ENCODE data around the gene MEI1. TPM values are rescaled to one million over a fixed set of nuclear protein-coding genes. Genes with fewer than 3 reads are reported as not detected.

MEI1 gene
- total RNA-seq, 1 experiment from 2014 or later, result 0.08 TPM

DNA sequence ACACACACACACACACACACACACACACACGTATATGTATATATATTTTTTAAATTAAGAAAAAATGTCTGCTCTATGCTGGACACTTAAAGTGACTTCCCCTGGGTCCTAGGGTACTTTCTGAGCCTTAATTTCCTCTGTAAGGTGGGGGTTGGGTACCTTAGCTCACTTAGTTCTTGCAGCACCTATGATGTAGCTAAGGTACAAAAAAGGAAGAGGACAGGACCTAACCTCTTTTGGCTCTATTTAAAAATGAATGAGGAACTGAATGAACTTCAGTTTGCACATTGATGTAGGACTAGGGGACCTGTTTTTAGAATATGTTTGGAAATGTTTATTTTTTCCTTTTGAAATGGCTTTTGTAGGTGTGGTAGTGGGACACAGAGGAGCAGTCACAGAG is 144.7 kb downstream of the MEI1 start:
- DNase-seq (ENCODE audit: low read depth in 1 of 2, low spot score in 2 of 2), result no peak
- no peaks in the 10 kb centered on the region for H3K4me1 ChIP-seq (replicated peaks)

DNA sequence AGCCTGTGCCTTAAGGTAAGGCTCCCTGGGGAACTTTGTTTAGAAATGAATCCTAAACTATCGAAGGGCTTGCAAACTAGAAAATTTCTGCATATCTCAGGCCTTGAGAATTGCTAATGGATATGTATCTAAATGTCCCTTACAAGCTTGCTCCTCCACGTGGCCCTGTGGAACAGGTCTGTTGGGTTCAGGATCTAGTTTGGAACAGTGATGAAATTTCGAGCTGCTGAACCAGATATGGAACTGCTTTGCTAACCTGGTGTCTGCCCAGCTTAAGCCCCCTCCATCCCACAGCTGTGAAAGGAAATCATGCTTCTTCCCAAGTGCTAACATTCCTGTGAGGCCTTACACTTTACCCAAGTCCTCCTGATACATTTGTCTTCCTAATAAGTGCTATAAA is 145.2 kb downstream of the MEI1 start:
- no peak overlapping the region for H3K27ac ChIP-seq
- DNase-seq (ENCODE audit: low read depth in 1 of 2, low spot score in 2 of 2), result no peak
- peaks cover 4% of the 10 kb centered on the region; the same call in 1 of the 2 replicates for H3K36me3 ChIP-seq
- no peaks in the 10 kb centered on the region for H3K27me3 ChIP-seq (replicated peaks)
- H3K4me1 ChIP-seq (replicated peaks), result no peaks in the 10 kb centered on the region
- no peaks in the 10 kb centered on the region for H3K9me3 ChIP-seq (replicated peaks)
- no peak overlapping the region for H3K4me3 ChIP-seq

More for the DNA sequence above, 144.7 kb downstream of the MEI1 start:
- Histone ChIP-seq H3K27me3 (replicated peaks) (no peaks in the 10 kb centered on the region), H3K9me3 (replicated peaks) (no peaks in the 10 kb centered on the region), H3K4me3 (no peak overlapping the region), H3K27ac (no peak overlapping the region), H3K36me3 (peaks cover 4% of the 10 kb centered on the region; the same call in 1 of the 2 replicates)

DNA sequence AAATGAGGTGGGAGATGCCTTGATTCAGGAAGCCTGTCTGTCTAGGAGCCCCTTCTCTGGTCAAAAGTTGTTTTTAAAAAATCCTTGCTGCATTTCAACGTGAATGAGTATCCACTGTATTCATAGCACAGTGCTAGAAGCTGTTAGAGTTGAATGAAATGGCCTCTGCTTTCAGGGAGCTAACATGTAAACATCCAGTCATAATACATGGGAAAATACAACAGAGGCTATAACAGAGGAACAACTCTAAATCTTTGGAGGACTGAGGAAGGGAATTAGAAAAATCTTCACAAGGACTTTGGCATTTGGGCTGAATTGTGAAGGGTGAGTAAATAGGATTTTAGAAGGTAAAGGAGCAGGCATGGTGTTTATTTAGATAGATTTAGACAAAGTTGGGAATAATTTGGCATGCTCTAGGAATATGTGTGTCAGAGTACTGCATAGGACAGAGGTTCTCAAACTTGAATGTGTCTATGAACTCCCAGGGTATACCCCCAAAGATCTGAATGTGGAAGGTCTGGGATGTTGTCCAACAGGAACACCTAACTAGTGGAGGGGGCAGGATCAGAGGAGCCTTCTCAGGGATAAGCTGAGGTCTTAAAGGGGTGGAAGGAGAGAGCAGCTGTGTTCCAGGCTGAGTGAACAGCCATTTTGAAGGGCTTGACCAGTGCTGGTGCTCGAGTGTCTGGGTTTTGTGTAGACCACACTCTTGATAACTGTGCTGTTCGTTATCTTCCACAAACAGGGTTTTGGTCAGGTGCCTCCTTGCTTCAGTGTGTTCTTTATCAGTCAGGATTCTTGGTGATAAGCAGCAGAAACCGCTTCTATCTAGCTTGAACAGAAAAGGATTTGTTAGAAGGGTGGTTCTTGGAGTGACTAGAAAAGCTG is 146.3 kb downstream of the MEI1 start:
- no peaks in the 10 kb centered on the region for H3K4me1 ChIP-seq (replicated peaks)
- H3K4me3 ChIP-seq, result no peak overlapping the region

DNA sequence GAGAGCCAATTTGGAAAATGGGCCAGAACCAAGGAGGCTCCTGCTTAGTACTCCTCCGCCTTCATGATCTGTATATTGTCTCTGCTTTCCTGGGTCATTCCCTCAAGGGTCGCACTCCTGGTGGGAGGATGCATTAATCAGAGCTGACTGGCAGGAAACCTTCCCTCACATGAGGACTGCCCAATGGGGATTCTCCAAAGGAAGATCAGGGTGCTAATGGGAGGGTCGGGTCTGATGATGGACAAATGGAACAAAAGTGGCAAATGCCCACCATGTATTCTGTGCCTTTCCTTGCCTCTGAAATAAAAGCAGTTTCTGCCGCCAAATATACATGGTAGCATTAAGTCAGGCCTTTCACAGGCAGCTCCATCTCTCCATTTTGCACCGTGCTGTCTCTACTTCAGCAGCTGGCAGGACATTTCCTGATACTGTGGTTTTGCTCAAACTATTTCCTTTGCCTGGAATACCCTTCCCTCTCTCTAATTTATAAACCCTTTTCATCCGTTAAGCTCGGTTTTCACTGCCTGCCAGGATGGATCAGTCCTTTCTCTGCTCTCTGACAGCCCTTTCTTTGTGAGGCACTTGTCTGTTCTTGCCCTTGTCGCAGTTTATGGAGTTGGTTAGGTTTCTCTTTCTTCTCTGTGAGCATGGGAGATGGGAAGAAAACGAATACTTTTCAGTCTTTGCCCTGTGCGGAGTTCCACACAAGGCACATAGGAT is 147.1 kb downstream of the MEI1 start:
- Histone ChIP-seq H3K27ac (no peak overlapping the region), H3K27me3 (replicated peaks) (no peaks in the 10 kb centered on the region), H3K36me3 (peaks cover 4% of the 10 kb centered on the region; the same call in 1 of the 2 replicates), H3K9me3 (replicated peaks) (no peaks in the 10 kb centered on the region), H3K4me1 (replicated peaks) (no peaks in the 10 kb centered on the region), H3K4me3 (no peak overlapping the region)
- DNase-seq (ENCODE audit: low read depth in 1 of 2, low spot score in 2 of 2), result no peak

More for the DNA sequence above, 146.3 kb downstream of the MEI1 start:
- no peaks in the 10 kb centered on the region for H3K27me3 ChIP-seq (replicated peaks)
- no peak overlapping the region for H3K27ac ChIP-seq
- no peak for DNase-seq (ENCODE audit: low read depth in 1 of 2, low spot score in 2 of 2)
- H3K36me3 ChIP-seq, result peaks cover 4% of the 10 kb centered on the region; the same call in 1 of the 2 replicates
- no peaks in the 10 kb centered on the region for H3K9me3 ChIP-seq (replicated peaks)

DNA sequence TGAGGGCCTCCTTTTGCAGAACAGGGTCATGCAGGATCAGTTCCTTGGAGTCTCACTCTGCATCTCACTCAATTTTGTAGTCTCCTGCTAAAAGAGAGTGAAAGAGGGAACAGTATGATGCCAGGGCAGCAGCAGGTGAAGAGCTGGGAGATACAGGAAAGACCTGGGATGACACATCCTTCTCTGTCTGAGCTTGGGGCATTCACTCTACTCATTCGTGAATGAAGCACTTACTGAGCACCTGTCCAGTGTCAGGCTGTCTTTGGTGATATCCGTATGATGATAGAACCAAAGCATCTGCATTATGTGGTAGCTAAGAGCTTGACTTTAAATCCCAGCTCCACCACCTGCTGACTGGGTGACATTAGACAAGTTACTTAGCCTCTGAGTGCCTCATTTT is 148.0 kb downstream of the MEI1 start:
- Histone ChIP-seq H3K4me1 (replicated peaks) (no peaks in the 10 kb centered on the region), H3K9me3 (replicated peaks) (no peaks in the 10 kb centered on the region), H3K27me3 (replicated peaks) (no peaks in the 10 kb centered on the region), H3K36me3 (peaks cover 4% of the 10 kb centered on the region; the same call in 1 of the 2 replicates), H3K27ac (no peak overlapping the region), H3K4me3 (no peak overlapping the region)
- DNase-seq (ENCODE audit: low read depth in 1 of 2, low spot score in 2 of 2), result no peak

DNA sequence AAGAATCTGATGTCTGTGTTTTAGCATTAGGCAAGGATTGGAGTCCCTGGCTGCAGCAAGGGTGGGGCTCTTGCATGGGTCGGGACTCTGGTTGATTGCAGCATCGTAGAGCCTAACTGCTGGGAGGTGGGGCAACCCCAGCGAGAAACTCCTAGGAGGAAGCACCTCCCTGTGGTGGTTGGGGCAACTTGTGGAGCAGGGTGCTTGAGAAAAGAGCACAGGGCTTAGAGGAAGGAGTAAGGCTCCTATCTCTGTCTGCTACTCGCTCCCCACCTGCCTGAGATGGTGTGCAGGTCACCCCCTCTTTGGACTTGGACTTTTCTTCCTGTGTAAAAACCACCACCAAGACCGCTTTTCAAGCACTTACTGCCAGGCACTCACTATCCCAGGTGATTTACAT is 149.2 kb downstream of the MEI1 start:
- Histone ChIP-seq H3K27me3 (replicated peaks) (no peaks in the 10 kb centered on the region), H3K4me1 (replicated peaks) (no peaks in the 10 kb centered on the region), H3K27ac (no peak overlapping the region), H3K9me3 (replicated peaks) (no peaks in the 10 kb centered on the region), H3K36me3 (no peaks in the 10 kb centered on the region), H3K4me3 (no peak overlapping the region)
- no peak for DNase-seq (ENCODE audit: low read depth in 1 of 2, low spot score in 2 of 2)

Other genes starting within 250 kb of the MEI1 start
- gene PHF5A, start 230.8 kb upstream of the MEI1 start, total RNA-seq (2014; rRNA removed; shearing (Covaris generic)), result 80.7 and 87.9 TPM in 2 replicates
- 48.1 and 71.1 TPM in 2 replicates for gene ACO2, start 230.4 kb upstream of the MEI1 start, total RNA-seq (2014; rRNA removed; shearing (Covaris generic))
- 14.8 and 16.6 TPM in 2 replicates for gene POLR3H, start 155.0 kb upstream of the MEI1 start, total RNA-seq (2014; rRNA removed; shearing (Covaris generic))
- not detected in 2 replicates for gene CSDC2, start 138.5 kb upstream of the MEI1 start, total RNA-seq (2014; rRNA removed; shearing (Covaris generic))
- 23.3 and 27.0 TPM in 2 replicates for gene PMM1, start 109.7 kb upstream of the MEI1 start, total RNA-seq (2014; rRNA removed; shearing (Covaris generic))
- 12.2 and 33.3 TPM in 2 replicates for gene DESI1, start 78.5 kb upstream of the MEI1 start, total RNA-seq (2014; rRNA removed; shearing (Covaris generic))
- gene XRCC6, start 78.2 kb upstream of the MEI1 start, total RNA-seq (2014; rRNA removed; shearing (Covaris generic)), result 540 and 624 TPM in 2 replicates
- gene SNU13, start 10.6 kb upstream of the MEI1 start, total RNA-seq (2014; rRNA removed; shearing (Covaris generic)), result 109 and 179 TPM in 2 replicates
- gene CCDC134, start 101.2 kb downstream of the MEI1 start, total RNA-seq (2014; rRNA removed; shearing (Covaris generic)), result 10.6 and 28.6 TPM in 2 replicates
- 18.0 and 19.7 TPM in 2 replicates for gene SREBF2, start 133.6 kb downstream of the MEI1 start, total RNA-seq (2014; rRNA removed; shearing (Covaris generic))
- gene SHISA8, start 215.6 kb downstream of the MEI1 start, total RNA-seq (2014; rRNA removed; shearing (Covaris generic)), result not detected in 2 replicates
- 0.03 and 0.13 TPM in 2 replicates for gene TNFRSF13C, start 227.3 kb downstream of the MEI1 start, total RNA-seq (2014; rRNA removed; shearing (Covaris generic))
- gene CENPM, start 247.6 kb downstream of the MEI1 start, total RNA-seq (2014; rRNA removed; shearing (Covaris generic)), result 26.2 and 51.9 TPM in 2 replicates